GM12878 (cell line): ENCODE data around the gene SNRK.

Experiments
- CTCF ChIP-seq, 3 experiments: IDR thresholded peaks in 2 of 3; conservative IDR thresholded peaks in 1 of 3; 2 replicates each; pipeline ENCODE4 v1.5.1; 2011; ENCODE audit warnings: low read depth in 3 of 3, low read length in 3 of 3, mild to moderate bottlenecking in 3 of 3, control low read depth in 2 of 3, moderate library complexity in 2 of 3, inconsistent platforms in 1 of 3, mixed read lengths in 1 of 3; ENCODE audit not compliant: control insufficient read depth in 2 of 3, insufficient read depth in 1 of 3; ENCODE audit errors: extremely low read depth in 1 of 3
- PML ChIP-seq: IDR thresholded peaks from 2 replicates; pipeline ENCODE4 v1.6.1; 2012; ENCODE audit warnings: low read length, inconsistent platforms
- SUZ12 ChIP-seq: fragments of 200-600 bp; sonication (generic); IDR thresholded peaks from one replicate; pipeline ENCODE4 v1.6.1; 2018; ENCODE audit warnings: antibody characterized with exemption, mild to moderate bottlenecking; ENCODE audit not compliant: unreplicated experiment

GRCh38 chr3:43390255-43390588 lies 103.9 kb downstream of the SNRK start:
- TF ChIP-seq CTCF (IDR thresholded peaks at IDR 0.05 in 2 of 3, conservative IDR thresholded peaks at IDR 0.05 in 1 of 3; ENCODE audit: control insufficient read depth in 2 of 3, extremely low read depth in 1 of 3, insufficient read depth in 1 of 3, low read depth in 3 of 3, low read length in 3 of 3) (no peak), PML (no peak), SUZ12 (no peak)
